Hematopoietic multipotent progenitor cell treated with erythropoietin and hydrocortisone succinate and interleukin-3 and kit ligand, for 4 days (in vitro differentiated cells): ENCODE data around the gene OR2T27.
"Not testable (repeated sequence)": the region's sequence is repeated elsewhere in the genome, so short reads cannot be mapped to it uniquely, and the experiment has no call there.

ENCODE experiments used
- DNase-seq: peaks from one replicate; pipeline ENCODE4 v3.0.0-alpha.2; 2015

Gene OR2T27

GRCh38 chr1:248639652-248640051, 15.7 kb downstream of the OR2T27 start:
- DNase-seq, result not testable (repeated sequence)

- not testable (repeated sequence) for DNase-seq
Measured at GRCh38 chr1:248636612-248637011, 18.7 kb downstream of the OR2T27 start.

GRCh38 chr1:248634991-248635390, 20.3 kb downstream of the OR2T27 start, which contains the start of gene OR2T11:
Gene OR2T11 (minus strand): TSS chr1:248635091. CDS start chr1:248627128, 7,963 bp downstream.
- DNase-seq, result not testable (repeated sequence)

GRCh38 chr1:248631354-248632008, 23.8 kb downstream of the OR2T27 start:
- DNase-seq, result peak; percentile 3

GRCh38 chr1:248630551-248630950, 24.8 kb downstream of the OR2T27 start:
- no peak for DNase-seq

GRCh38 chr1:248627971-248628844, 27.1 kb downstream of the OR2T27 start:
- no peak for DNase-seq

- DNase-seq, result no peak
Measured at GRCh38 chr1:248625971-248626370, 29.4 kb downstream of the OR2T27 start.

GRCh38 chr1:248625166-248625565, 30.2 kb downstream of the OR2T27 start:
- no peak for DNase-seq

GRCh38 chr1:248622570-248623001, 32.7 kb downstream of the OR2T27 start:
- DNase-seq, result peak; percentile 61

GRCh38 chr1:248621770-248622169, 33.6 kb downstream of the OR2T27 start:
- no peak for DNase-seq

GRCh38 chr1:248618878-248619277, 36.5 kb downstream of the OR2T27 start:
- DNase-seq, result no peak

GRCh38 chr1:248618119-248618518, 37.2 kb downstream of the OR2T27 start:
- DNase-seq, result no peak

GRCh38 chr1:248613742-248614141, 41.6 kb downstream of the OR2T27 start:
- DNase-seq, result no peak

- DNase-seq, result peak; percentile 6
Measured at GRCh38 chr1:248611883-248612414, 43.4 kb downstream of the OR2T27 start.

- no peak for DNase-seq
Measured at GRCh38 chr1:248610301-248610700, 45.0 kb downstream of the OR2T27 start.
